GM21528 (cell line): ENCODE measurements around the gene CNTLN.
"Not testable (repeated sequence)": the region's sequence is repeated elsewhere in the genome, so short reads cannot be mapped to it uniquely, and the experiment has no call there.

Source experiments
- ATAC-seq: cut with Tn5 transposase; IDR thresholded peaks from one replicate; pipeline ENCODE4 v1.9.1; 2021; ENCODE audit warnings: mild to moderate bottlenecking, moderate library complexity; ENCODE audit not compliant: unreplicated experiment, low FRiP score

The CNTLN gene

DNA sequence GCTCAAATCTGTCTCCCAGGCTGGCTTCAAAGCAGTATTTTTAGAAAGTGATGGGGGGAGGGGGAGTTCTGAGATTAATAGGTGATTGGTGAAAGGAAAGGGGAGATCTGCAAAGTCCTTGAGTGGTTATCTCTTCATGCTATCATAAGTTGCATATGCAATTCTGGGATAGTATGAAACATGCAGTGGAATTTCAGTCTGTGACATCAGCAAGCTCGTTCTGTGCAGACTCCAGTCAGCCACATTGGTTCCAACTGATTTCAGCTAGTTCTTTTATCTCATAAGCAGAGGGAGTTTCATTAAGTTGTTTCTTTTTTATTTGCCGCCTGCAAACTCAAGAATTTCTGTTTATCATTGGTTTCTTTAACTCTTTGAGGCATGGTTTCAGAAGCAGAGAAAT lies 263.5 kb downstream of the CNTLN start:
- no peak for ATAC-seq

DNA sequence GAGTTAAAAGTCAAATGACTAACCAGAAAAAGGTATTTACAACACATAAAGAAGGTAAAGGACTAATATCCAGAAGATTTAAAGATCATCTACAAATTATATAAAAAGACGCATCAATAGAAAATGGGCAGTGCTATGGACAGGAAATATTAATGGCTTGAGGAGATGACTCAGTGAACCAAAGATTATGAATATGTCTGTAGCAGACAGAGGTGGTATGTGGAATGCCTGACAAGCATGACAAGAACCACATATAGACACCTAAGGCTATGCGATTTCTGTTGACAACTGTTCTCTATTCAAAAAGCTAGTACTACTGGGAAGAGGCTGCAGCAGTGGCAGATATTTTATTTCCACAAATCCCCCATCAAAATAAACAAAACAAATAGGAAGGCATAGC lies 267.0 kb downstream of the CNTLN start:
- no peak for ATAC-seq

DNA sequence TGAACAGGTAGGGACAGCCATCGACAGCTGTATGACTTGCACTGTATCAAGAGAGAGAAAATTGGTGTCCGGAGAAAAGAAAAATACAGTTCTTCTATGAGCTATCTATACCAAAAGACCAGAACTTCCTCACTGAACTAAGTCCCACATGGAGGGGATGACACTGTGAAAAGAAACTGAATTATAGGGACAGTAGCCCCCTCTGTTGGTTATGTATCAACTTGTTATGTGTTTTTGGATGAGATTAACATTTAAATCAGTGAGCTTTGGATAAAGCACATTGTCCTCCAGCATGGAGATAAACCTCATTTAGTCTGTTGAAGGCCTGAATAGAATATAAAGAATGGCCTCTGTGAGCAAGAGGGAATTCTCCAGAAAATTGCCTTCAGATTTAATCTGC lies 267.5 kb downstream of the CNTLN start:
- no peak for ATAC-seq

DNA sequence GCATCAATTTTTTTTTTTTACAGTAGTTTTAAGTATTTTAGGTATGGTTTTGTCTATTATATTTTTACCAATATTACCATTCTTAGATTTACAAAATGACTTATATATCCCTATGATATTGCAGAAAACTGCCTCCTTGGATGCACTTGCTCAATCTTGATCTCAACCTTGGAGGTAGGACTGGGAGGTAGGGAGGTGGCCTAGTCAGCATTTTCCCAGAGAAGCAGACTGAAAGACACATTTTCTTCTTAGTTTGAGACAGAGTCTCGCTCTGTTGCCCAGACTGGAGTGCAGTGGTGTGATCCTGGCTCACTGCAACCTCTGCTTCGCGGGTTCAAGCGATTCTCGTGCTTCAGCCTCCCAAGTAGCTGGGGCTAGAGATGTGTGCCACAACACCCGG lies 268.7 kb downstream of the CNTLN start:
- ATAC-seq, result no peak

DNA sequence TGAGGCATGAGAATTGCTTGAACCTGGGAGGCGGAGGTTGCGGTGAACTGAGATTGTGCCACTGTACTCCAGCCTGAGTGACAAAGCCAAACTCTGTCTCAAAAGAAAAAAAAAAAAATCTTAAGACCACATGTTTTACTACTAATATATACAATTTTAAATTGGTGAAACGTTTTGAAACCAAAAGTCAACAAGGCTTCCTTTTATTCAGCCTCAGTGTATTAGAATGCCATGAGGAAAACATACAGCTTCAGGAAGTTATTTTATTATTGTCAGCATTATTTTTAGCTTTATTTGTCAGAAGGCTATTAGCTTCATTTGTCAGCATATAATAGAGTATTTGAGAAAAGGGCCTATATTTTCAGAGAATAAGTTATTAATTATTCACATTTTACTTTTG lies 280.1 kb downstream of the CNTLN start:
- ATAC-seq, result no peak

DNA sequence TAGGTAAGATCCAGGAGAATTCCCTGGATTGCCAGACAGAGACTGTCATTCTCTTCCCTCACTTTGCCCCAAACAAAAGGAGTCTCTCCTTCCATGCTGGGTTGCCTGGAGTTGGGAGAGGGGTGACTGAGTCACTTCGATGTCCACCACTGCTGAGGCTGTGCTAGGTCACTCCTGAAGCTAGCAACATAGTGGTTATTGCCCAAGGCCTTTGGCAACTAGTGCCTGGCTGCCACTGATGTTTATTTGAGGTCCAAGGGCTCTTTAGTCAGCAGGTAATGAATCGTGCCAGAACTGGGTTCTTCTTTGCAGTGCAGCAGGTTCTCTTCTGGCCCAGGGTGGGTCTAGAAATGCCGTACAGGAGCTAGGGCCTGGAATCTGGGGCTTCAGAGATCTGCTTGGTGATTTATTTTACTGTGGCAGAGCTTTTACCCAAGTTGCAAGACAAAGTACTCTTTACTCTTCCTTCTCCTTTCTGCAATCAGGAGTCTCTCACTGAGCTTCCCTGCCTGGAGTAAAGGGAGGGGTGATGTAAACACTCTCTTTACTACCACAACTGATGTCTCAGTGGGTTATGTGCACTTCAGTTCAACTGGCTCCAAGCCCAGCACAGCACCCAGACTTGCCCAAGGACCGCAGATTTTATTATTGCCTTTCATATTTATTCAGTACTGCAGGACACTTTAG lies 288.3 kb downstream of the CNTLN start:
- no peak for ATAC-seq

DNA sequence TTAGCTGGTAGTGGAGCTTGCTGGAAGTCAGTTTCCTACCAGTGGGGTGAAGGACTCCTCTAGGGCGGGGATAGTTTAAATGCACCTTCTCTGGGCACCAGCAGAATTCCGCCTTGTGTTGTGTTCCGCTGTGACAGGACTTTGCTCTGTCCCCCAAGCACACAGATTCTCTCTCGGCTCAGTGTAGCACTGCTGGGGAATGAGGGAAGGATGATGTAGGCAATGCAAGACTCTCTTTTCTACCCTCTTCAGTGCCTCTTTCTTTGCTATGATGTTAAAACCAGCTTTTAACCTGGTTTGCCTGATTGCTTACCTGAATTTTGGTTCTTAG lies 288.8 kb downstream of the CNTLN start:
- ATAC-seq, result no peak

DNA sequence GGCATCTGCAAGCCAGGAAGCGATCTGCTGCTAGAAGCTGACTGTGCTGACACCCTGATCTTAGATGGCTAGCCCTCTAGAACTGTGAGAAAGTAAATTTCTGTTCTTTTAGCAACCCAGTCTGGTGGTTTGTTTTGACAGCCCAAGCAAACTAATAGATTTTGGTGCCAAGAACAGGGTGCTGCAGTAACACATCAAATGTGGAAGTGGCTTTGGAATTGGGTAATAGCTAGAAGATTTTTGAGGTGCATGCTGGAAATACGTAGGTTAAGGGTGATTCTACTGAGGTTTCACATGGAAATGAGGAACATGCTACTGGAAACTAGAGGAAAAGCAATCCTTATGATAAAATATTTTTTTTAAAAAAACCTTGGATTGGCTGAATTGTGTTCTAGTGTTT lies 290.5 kb downstream of the CNTLN start:
- no peak for ATAC-seq

DNA sequence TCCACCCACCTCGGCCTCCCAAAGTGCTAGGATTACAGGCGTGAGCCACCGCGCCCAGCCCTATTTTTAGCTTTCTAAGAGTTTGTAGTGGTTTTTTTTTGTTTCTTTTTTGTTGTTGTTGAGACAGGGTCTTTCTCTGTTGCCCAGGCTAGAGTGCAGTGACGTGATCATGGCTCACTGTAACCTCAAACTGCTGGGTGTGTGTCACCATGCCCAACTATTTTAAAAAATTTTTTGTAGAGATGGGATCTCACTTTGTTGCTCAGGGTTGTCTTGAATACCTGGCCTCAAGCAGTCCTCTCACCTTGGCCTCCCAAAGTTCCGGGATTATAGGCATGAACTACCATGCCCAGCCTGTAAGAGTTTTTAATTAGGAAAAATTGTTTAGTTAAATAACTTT lies 298.7 kb downstream of the CNTLN start:
- ATAC-seq, result no peak

DNA sequence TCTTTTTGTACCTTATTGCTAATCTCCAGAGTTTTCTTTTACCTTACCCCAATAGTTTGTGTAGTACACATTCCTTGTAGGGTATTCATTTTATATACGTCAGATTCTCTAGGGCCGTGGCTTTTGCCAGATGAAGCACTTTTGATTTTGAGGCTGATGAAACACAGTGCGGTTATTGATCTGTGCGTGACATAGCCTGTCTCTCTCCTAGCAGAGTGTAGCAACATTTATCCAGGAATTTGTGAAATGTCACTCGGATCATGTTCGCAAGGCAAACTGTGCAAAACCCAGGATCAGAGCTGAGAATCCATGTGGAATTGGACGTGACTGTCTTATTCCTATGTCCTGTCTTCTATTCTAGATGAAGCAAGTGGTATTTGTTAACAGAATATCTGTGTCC lies 302.0 kb downstream of the CNTLN start:
- ATAC-seq, result no peak

DNA sequence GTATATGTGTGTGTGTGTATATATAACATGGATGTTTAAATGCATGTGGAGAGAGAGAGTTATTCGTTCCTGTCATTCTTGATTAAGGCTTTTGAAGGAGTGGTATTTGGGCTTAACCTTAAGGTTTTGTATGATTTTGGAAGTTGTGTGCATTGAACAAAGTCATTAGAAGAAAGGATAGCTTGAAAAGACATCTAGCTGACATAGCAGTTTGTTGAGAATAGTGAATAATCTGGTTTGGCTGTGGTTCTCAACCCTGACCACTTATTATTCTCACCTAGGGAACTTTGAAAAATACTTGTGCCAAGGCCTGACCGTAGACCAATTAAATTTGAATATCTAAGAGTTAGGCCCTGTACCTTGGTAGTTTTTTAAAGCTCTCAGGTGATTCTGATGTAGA lies 303.0 kb downstream of the CNTLN start:
- no peak for ATAC-seq

DNA sequence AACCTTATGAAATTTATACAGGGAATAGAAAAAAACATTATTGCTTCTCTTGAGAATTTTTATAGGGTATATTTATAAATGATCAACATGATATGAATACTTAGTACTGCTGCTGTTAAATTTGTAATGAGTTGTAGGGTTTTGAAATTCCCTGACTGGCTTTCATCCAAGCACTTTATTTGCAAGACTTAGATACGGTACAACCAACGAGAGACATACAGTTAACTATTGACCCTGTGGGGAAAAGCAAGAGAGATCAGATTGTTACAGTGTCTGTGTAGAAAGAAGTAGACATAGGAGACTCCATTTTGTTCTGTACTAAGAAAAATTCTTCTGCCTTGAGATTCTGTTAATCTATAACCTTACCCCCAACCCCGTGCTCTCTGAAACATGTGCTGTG lies 310.3 kb downstream of the CNTLN start:
- not testable (repeated sequence) for ATAC-seq

DNA sequence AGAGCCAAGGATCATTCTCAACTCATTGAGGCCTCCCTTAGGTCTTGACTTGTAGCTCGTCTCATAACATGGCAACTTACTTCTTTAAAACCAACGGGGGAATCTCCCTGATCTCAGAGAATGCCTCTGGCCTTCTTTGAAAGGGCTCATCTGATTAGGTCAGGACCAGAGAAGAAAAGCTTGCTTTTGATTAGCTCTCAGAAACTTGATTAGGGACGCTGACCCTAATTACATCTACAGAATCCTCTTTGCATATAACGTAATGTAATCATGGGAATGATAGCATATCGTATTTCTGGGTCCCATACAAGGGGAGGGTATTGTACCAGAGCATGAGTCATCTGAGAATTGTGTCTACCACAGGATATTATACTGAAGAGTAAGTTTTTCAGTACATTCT lies 318.9 kb downstream of the CNTLN start:
- no peak for ATAC-seq

DNA sequence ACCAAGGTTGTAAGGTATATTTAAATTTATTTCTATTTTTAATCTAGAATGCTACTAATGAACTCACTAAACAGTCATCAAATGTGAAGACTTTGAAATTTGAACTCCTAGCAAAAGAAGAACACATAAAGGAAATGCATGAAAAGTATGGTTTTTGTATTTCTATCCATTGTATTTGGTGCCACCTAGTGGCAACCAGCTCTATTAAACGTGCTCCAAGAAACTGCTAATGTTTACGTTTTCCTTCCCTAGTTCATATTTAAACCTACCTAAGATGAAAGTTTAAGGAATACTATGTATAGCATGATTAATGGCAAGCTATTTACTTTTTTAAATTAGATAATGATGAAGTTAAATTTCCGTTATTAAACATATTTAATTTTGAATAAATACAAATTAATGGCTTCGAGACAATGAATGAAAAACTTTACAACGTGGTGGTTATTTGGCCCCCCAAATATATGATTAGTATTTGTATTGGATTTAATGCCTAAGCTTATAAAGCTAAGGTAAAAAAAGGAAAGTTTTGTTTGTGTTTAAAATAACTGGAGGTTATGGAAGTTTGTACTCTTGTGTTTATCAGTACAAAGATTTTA lies 328.1 kb downstream of the CNTLN start:
- ATAC-seq, result no peak

DNA sequence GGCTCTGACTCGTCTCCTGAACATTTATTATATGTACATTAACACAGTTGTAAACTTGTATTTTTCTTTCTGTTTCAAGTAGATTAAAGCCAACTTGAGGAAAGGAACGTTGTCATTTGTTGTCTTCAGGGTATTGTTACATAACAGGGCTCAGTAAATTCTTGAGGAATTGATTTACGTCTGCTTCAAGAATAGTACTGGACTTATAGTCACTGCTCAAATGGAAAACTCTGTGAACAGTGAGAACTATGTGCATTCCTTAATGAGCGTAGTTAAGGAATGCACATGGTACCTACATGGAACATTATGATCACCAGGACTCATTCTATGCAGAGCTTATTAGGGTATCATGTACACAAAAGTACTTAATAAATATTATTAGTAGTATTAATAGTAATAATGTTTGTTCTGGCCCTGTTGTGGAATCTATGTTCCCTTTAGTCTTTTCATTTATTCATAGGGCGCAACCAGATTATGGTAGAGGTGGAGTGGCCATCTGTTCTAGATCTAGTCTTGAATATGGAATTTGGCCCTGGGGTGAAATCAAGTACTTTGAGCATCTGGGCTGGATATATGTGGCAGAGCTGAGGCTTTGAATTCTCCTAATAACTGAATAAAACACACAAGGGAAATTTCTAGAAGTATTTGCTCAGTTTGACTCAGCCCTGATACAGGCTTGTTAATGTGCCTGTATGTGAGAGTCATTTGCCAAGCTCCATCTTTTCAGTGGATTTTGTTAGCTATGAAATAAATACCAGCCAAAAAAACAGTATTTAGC lies 335.4 kb downstream of the CNTLN start:
- no peak for ATAC-seq

DNA sequence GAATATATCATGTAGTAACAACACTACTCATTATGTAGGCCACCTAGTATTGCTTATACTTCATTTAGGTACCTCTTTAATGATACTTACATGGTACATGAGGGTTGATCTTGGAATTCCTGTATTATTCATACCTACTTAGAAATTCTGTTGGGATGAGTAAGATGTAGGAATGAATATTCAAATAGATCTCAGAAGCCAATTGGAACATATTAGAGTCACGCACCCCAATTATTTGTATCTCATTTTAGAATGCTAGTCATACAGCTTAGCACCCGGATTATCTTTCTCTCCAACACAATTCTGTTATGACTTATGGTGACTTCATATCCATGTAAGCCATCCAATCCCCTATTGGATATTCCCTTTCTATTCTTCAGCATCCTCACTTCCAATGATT lies 337.3 kb downstream of the CNTLN start:
- ATAC-seq, result no peak

DNA sequence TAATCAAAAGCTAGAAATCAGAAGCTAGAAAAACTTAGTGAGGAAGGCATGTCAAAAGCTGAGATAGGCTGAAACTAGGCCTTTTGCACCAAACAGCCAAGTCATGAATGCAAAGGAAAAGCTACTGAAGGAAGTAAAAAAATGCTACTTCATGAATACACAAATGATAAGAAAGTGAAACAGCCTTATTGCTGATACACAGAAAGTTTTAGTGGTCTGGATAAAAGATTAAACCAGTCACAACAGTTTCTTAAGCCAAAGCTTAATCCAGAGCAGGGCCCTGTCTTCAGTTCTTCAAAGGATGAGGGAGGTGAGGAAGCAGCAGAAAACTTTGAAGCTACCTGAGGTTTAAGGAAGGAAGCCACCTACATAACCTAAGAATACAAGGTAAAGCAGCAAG lies 341.6 kb downstream of the CNTLN start:
- ATAC-seq, result no peak

DNA sequence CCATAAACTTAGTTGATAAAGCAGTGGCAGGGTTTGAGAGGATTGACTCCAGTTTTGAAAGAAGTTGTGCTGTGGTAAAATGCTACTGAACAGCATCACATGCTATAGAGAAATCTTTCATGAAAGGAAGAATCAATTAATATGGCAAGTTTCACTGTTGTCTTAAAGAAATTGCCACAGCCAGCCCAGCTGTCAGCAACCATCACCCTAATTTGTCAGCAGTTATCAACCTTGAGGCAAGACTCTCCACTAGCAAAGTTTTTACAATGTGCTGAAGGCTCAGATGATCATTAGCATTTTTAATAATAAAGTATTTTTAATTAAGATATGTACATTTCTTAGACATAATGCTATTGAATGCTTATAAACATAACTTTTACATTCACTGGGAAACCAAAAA lies 343.0 kb downstream of the CNTLN start:
- no peak for ATAC-seq

DNA sequence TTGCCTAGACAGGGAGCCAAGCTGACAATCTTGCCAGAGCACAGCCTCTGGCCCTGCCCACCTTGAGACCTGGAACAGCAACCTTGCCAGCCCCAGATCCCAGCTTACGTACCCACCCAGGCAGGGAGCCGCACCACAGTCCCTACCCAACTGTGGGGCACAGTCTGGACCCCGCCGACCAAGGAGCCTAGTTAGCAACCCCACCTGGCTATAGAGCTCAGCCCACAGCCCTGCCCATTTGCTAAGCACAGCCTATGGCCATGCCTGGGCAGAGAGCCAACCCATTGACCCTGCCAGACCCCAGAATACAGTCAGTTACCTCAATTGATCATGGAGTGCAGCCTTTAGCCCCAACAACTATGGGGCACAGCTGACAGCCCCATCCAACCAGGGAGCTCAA lies 346.1 kb downstream of the CNTLN start:
- ATAC-seq, result no peak

DNA sequence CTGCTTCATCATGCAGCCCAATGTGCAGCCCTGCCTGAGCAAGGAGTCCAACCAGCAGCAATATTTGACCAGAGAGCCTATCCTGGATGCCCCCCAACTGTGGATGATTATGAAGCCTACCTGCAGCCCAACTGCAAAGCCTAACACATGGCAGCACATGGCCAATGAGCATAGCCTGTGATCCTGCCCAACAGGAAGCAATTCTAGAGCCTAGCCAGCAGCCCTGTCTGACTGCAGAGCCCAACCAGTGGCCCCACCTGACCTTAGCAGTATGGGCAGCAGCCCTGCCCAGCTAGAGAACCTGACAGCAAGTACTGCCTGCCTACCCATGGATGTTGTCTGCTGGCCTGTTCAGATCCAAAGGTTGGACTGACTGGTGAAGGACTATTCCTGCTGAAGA lies 346.7 kb downstream of the CNTLN start:
- ATAC-seq, result no peak

DNA sequence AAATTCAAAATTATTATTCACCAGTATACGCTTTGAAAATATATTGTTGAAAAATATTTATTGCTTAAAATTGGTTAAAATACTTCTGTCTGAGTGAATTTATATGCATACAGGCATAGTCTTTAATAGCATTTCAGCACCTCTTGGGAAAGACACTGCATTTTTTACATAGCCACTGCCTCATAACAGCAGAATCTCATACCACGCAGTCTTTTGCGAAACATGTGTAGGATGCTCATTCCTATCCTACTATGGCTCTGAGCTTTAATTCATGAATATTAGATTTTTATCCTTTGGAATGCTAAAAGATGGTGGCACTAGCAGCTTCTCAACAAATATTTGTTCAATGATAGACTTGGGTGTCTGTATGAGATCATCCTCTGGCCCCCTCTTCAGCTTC lies 350.1 kb downstream of the CNTLN start:
- ATAC-seq, result no peak

DNA sequence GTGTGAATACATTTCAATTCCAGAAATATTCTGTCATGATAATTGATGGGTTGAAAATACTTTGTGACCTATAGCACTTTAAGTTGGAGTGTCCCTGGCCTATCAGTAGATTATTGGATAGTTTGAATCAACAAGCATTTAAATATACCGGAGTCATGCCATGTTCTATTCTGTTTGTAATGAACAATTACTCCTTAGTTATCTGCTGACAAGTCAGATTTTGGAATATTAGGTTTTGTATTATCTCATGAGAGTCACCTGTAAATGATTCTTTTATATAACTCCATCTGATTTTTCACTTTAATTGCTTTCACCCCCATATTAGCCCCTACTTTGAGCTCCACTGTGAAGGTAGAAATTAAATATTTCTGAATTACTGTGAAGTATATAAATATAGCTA lies 351.6 kb downstream of the CNTLN start:
- no peak for ATAC-seq
